ENCODE results near the gene LIME1. TPM values are rescaled to one million over a fixed set of nuclear protein-coding genes. Genes with fewer than 3 reads are reported as not detected.
"Not testable (repeated sequence)": the region's sequence is repeated elsewhere in the genome, so short reads cannot be mapped to it uniquely, and the experiment has no call there.

LIME1 gene
- total and polyA plus RNA-seq, 12 donors, result 0.79 to 15.7 (median 3.0) TPM

GRCh38 chr20:63714858-63715257, 21.6 kb upstream of the LIME1 start:
- Histone ChIP-seq H3K27me3 (no peaks in the 10 kb centered on the region), H3K4me3 (no peak overlapping the region), H3K36me3 (peaks cover 0 to 100% (median 44%) of the 10 kb centered on the region in 9 donors), H3K9me3 (peaks cover 0 to 46% (median 22%) of the 10 kb centered on the region in 11 donors), H3K27ac (no peak overlapping the region), H3K4me1 (peaks cover 0 to 11% (median 3%) of the 10 kb centered on the region in 9 donors)
- TF ChIP-seq CTCF (IDR thresholded peaks at IDR 0.05), result no peak
- ATAC-seq (no peak), DNase-seq (no peak)
- intact Hi-C loops (cut with DNase I), result no loop called here
- 99 to 100% methylated on average over 5 of the region's 5 CpGs for WGBS, 2 donors

GRCh38 chr20:63718996-63719395, 17.5 kb upstream of the LIME1 start:
- no peak for TF ChIP-seq CTCF (IDR thresholded peaks at IDR 0.05)
- no peak for ATAC-seq
- 97 to 100% methylated on average over 2 of the region's 2 CpGs for WGBS, 2 donors

GRCh38 chr20:63722967-63723622, 13.4 kb upstream of the LIME1 start:
- intact Hi-C loops (cut with DNase I); H3K27ac ChIP-seq; H3K4me1 ChIP-seq; H3K27me3 ChIP-seq; DNase-seq; ATAC-seq; H3K4me3 ChIP-seq: not testable (repeated sequence)
- 64 to 66% methylated on average over 2 of the region's 2 CpGs for WGBS, 2 donors
- Histone ChIP-seq H3K36me3 (peaks cover 0 to 74% (median 23%) of the 10 kb centered on the region in 9 donors), H3K9me3 (peaks cover 0 to 38% (median 23%) of the 10 kb centered on the region in 11 donors)

More at GRCh38 chr20:63718996-63719395, 17.5 kb upstream of the LIME1 start:
- Histone ChIP-seq H3K36me3 (peaks cover 0 to 85% (median 40%) of the 10 kb centered on the region in 9 donors), H3K4me3 (no peak overlapping the region), H3K27me3 (no peaks in the 10 kb centered on the region), H3K27ac (no peak overlapping the region), H3K9me3 (peaks cover 0 to 39% (median 22%) of the 10 kb centered on the region in 11 donors), H3K4me1 (no peaks in the 10 kb centered on the region)
- intact Hi-C loops (cut with DNase I), result no loop called here
- DNase-seq, result no peak

- 94 to 97% methylated on average over 18 of the region's 18 CpGs for WGBS, 2 donors
- Histone ChIP-seq H3K27ac (peak overlapping the region in 1 of 10 donors; percentile 62), H3K36me3 (peaks cover 0 to 43% (median 10%) of the 10 kb centered on the region in 9 donors), H3K9me3 (peaks cover 0 to 13% (median 7%) of the 10 kb centered on the region in 11 donors), H3K4me1 (peaks cover 0 to 24% (median 0%) of the 10 kb centered on the region in 9 donors)
- H3K4me3 ChIP-seq, DNase-seq, H3K27me3 ChIP-seq, ATAC-seq: not testable (repeated sequence)
- intact Hi-C loops (cut with DNase I), result loop anchor here in 1 of 10 donors (10.0 kb wide), 1 partner anchor 75 kb away; the partner anchor contains the start of genes RTEL1 and STMN3
These were observed 6.2 kb upstream of the LIME1 start for GRCh38 chr20:63730189-63730733.

- no peak for TF ChIP-seq CTCF (IDR thresholded peaks at IDR 0.05)
- no peak overlapping the region for H3K27ac ChIP-seq
- WGBS, 2 donors, result 86 to 94% methylated on average over 5 of the region's 5 CpGs
- H3K9me3 ChIP-seq, result peaks cover 0 to 1% (median 0%) of the 10 kb centered on the region in 11 donors
- peaks cover 0 to 24% (median 0%) of the 10 kb centered on the region in 9 donors for H3K4me1 ChIP-seq
- H3K27me3 ChIP-seq, result peaks cover 0 to 2% (median 0%) of the 10 kb centered on the region in 7 donors
- DNase-seq (no peak), ATAC-seq (no peak)
- H3K36me3 ChIP-seq, result peaks cover 0 to 46% (median 15%) of the 10 kb centered on the region in 9 donors
- H3K4me3 ChIP-seq, result no peak overlapping the region
- intact Hi-C loops (cut with DNase I), result loop anchor here in 1 of 10 donors (10.0 kb wide), 1 partner anchor 77 kb away; the partner anchor contains the start of genes RTEL1 and STMN3
These were observed 5.1 kb upstream of the LIME1 start for GRCh38 chr20:63731410-63731809.
